HTR-8/SVneo (cell line): Measurements from ENCODE around the gene CDC42EP1.
A peak's percentile ranks its signal among the peaks of the same experiment; 100 is the strongest.
"Not testable (repeated sequence)": the region's sequence is repeated elsewhere in the genome, so short reads cannot be mapped to it uniquely, and the experiment has no call there.

Experiments used
- DNase-seq: peaks from one replicate; pipeline ENCODE4 v3.0.0; 2011; ENCODE audit warnings: low spot score, mixed read lengths; ENCODE audit not compliant: insufficient read length
- FAIRE-seq: peaks from 2 replicates; lab custom pipeline; 2011; peaks lifted over from hg19 to GRCh38; lab: Jason Lieb, UNC

CDC42EP1 gene

GRCh38 chr22:37529652-37530345 lies 30.5 kb upstream of the CDC42EP1 start:
- no peak for FAIRE-seq
- DNase-seq, result no peak

DNA sequence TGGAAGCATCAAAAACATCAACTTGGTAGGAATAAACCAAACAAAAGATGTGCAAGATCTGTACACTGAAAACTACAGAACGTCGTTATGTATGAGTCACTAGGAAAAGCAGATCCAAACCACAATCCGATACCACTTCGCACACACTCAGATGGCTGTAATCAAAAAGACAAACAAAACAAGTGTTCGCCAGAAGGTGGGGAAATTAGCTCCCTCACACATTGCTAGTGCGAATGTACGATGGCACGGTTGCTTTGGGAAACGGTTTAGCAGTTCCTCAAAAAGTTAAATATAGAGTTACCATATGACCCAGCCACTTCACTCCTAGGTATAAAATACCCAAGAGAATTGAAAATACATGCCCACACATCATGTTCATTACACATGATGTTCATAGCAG lies 26.3 kb upstream of the CDC42EP1 start:
- FAIRE-seq (no peak), DNase-seq (no peak)

DNA sequence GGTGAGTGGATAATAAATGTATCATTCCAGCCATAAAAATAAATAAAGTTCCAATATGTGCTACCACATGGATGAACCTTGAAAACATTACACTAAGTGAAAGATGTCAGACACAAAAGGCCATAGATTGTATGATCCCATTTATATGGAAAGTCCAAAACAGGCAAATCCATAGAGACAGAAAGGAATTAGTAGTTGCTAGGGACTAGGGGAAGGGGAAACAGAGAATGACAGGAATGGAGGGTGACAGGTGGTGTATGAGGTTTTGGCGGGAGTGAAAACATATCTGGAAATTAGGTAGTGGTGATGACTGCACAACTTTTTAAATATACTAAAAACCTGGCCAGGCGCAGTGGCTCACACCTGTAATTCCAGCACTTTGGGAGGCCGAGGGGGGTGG lies 25.8 kb upstream of the CDC42EP1 start:
- FAIRE-seq (no peak), DNase-seq (no peak)

- FAIRE-seq (no peak), DNase-seq (no peak)
Measured at GRCh38 chr22:37535159-37535558, 25.1 kb upstream of the CDC42EP1 start.

- peak; percentile 86 for FAIRE-seq
- peak; percentile 81 for DNase-seq
Measured at GRCh38 chr22:37538590-37539357, 21.5 kb upstream of the CDC42EP1 start.

DNA sequence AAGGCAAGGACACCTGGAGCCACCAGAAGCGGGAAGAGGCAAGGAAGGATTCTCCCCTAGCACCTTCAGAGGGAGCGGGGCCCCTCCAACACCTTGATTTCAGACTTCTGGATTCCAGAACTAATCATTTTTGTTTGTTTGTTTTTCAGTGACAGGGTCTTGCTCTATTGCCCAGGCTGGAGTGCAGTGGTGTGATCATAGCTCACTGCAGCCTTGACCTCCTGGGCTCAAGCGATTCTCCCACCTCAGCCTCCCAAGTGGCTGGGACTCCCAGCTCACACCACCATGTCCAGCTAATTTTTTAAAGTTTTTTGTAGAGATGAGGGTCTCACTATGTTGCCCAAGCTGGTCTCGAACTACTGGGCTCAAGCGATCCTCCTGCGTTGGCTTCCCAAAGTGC lies 20.5 kb upstream of the CDC42EP1 start:
- not testable (repeated sequence) for FAIRE-seq, DNase-seq

DNA sequence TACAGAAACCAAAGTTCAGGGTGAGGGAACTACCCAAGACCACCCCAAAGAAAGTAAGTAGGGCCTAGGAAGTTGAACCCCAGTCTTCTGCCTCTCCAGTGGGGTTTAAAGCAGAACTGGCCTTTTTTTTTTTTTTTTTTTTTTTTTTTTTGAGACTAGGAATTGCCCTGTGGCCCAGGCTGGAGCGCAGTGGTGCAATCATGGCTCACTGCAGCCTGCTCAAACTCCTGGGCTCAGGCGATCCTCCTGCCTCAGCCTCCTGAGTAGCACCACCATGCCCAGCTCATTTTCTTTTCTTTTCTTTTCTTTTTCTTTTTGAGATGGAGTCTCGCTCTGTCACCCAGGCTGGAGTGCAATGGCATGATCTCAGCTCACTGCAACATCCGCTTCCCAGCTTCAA lies 17.9 kb upstream of the CDC42EP1 start:
- not testable (repeated sequence) for FAIRE-seq, DNase-seq

DNA sequence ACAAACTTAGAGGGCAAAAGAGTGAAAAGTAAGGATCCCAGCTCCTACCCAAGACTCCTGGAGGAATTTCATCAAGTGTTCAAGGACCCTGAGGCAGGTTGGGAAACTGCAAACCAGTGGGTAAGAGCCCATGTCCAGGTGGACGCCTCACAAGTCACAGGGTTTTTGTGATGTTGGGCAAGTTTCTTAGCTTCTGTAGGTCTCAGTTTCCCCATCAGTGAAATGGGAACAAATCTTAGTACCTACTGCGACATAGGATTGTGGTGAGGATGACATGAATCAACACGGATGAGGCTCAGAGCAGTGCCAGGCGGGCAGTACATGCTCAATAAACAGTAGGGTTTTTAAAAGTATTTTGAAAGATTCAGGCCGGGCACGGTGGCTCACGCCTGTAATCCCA lies 17.3 kb upstream of the CDC42EP1 start:
- DNase-seq (no peak), FAIRE-seq (no peak)

DNA sequence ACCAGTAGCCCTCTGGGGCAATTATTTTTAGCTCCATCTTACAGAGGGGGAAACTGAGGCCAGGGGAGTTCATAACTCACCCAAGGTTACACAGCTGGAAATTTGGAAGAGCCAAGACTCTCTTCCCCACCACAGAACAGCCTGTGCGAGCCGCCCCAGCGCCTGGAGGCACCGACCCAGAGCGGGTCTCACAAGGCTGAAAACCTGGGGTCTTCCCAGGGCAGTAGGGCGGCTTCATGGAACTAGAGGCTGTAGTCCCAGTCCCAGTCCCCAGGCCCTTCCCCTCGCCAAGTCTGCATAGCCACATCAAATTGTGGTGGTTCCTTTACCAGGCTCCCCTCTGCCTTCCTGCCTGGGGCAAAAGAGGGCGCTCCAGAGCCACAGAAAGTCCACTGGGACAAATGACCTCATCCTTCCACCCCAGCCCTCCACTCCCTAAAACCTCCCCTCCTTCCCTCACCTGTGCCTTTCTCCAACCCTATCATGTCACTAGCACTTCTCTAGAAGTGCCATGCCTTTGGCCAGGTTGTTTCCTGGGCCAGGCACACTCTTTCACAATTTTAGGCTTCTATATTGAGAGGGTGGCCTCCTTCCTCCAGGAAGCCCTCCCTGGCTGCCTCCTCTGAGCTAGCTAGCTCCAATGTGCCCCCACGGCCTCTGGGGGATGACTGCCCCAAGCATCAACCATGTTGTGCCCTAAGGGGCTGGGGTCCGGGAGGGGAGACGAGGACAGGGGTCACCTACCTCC lies 15.2 kb upstream of the CDC42EP1 start:
- DNase-seq (no peak), FAIRE-seq (peak; percentile 59)

DNA sequence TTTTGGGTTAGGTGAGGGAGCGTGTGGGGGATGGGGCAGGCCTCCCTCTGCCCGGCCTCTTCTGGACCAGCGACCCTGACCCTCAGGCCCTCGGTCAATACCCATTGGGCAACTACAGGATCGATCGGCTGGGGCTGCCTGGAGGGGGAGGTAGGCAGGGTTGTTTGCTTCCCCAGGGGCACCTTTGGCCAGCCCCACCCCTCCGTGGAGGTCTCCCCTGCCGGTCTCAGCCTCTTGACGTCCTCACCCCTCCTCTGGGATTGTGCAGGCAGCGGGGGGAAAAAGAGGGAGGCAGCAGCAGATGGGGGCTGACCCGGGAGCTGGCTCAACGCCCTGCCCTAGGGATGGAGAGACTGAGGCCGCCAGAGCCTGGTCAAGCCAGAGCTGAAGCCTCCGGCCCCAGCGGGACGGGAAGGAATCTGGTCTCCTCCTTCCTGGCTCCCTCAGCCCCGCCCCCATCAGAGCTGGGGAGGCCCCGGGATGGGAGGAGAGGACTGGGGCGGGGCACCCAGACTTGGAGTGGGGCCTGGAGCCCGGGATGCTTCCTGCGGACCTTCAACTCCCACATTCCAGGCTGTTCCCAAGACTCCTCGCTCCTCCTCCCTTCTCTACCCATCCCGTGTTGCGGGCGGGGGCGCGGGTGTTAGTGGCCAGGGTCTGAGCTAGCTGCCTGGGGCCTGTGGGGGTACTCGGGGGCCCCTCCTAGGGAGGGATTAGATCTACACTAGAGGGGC lies 14.4 kb upstream of the CDC42EP1 start:
- peak; percentile 80 for DNase-seq

GRCh38 chr22:37546437-37547250 lies 13.6 kb upstream of the CDC42EP1 start:
- FAIRE-seq (peak; percentile 9), DNase-seq (no peak)

More for the DNA sequence above, 14.4 kb upstream of the CDC42EP1 start:
- FAIRE-seq, result no peak

DNA sequence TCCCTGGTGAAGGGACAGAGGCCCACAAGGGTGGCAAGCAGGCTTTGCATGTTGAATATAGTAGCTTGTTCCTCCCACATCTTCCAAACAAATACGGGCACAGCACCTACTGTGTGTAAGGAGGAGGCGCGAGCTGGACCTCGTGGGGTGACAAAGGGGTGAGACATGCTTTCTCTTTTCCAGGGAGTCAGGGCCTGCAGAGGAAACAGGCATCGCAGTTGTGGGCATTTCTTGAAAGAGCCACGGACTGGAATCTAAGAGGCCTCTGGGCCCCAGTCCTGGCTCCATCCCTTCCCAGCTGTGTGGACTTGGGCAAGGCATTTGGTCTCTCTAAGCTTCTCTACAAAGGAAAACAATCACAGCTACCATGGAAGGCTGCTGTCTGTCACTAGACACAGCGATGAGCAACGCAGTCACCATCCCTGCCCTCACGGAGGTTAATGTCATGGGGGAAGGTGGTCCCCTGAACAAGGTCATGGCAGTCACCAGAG lies 13.0 kb upstream of the CDC42EP1 start:
- no peak for FAIRE-seq

GRCh38 chr22:37549704-37550059 lies 10.6 kb upstream of the CDC42EP1 start:
- DNase-seq, result no peak
- no peak for FAIRE-seq

More for the DNA sequence above, 13.0 kb upstream of the CDC42EP1 start:
- no peak for DNase-seq

DNA sequence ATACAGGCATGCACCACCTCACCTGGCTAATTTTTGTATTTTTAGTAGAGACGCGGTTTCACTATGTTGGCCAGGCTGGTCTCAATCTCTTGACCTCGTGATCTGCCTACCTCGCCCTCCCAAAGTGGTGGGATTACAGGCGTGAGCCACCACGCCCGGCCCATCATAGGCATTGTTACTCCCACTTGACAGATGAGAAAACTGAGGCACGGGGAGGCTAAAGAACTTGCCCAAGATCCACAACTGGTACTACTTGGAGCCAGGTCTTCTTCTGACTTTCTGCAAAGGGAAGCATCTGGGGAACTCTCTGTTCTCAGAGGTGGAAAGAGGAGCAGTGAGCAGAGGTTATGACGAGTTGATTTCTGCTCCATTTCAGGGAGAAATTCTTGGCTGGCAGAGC lies 9.4 kb upstream of the CDC42EP1 start:
- not testable (repeated sequence) for DNase-seq

DNA sequence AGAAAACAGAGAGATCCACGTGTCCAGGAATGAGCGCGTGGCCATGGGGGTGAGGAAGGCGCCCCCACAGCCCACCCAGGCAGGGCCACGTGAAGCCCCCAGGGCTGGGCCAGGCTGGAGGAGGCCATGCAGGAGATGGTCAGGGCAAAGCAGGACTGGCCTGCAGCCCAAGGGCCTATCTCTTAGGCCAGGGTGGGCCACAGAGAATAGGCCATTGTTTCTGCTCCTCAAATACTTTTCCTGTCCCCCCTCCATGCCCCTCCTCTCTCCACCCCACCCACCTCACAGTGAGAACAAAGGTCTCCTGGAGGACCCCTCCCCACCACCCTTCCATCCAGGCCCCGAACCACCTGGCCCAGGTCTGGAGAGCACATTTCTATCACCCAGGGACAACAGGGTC lies 8.3 kb upstream of the CDC42EP1 start:
- DNase-seq (no peak), FAIRE-seq (no peak)

More for the DNA sequence above, 9.4 kb upstream of the CDC42EP1 start:
- not testable (repeated sequence) for FAIRE-seq

GRCh38 chr22:37552524-37553163 lies 7.6 kb upstream of the CDC42EP1 start:
- no peak for FAIRE-seq
- peak; percentile 52 for DNase-seq

GRCh38 chr22:37553725-37554124 lies 6.6 kb upstream of the CDC42EP1 start:
- FAIRE-seq (no peak), DNase-seq (no peak)

- FAIRE-seq (no peak), DNase-seq (no peak)
Measured at GRCh38 chr22:37555029-37555428, 5.3 kb upstream of the CDC42EP1 start.

GRCh38 chr22:37556710-37557109 lies 3.6 kb upstream of the CDC42EP1 start:
- DNase-seq (no peak), FAIRE-seq (no peak)
